ENCODE results near the gene TAS2R41.
"Not testable (repeated sequence)": the region's sequence is repeated elsewhere in the genome, so short reads cannot be mapped to it uniquely, and the experiment has no call there.

Gene TAS2R41

DNA sequence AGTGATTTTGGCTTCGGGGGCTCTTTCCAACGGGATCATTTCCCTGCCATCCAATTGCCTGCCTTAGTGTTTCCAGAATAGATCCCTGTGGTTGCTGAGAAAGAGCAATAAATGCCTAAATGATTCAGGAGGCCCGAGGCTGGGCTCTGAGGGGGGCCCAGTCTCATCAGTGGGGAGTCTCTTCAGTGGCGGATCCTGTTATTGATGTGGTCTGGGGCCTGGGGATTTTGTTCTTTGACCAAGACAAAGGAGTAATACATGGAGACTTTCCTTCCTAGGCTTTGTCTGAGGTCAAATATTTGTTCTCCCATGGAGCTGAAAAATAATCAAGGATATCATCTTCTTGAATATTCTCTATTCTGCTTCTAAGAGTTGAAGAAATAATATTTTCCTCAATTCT, 40.8 kb downstream of the TAS2R41 start:
- no peaks in the 10 kb centered on the region for H3K79me2 ChIP-seq (ENCODE audit: control insufficient read depth, insufficient read depth, low read length, unreplicated experiment)
- no peak overlapping the region for H3K4me3 ChIP-seq (ENCODE audit: low read depth, low read length)
- no peak overlapping the region for H3K27ac ChIP-seq (ENCODE audit: low read depth, low read length)
- H3K27me3 ChIP-seq (ENCODE audit: insufficient read depth, low read length) = no peaks in the 10 kb centered on the region
- H3K4me1 ChIP-seq (ENCODE audit: control insufficient read depth, insufficient read depth, low read length, unreplicated experiment) = peaks cover 12% of the 10 kb centered on the region
- no peaks in the 10 kb centered on the region for H3K36me3 ChIP-seq (ENCODE audit: insufficient read depth, low read length)
- no peak overlapping the region for H2AFZ ChIP-seq (ENCODE audit: low read length, unreplicated experiment)

DNA sequence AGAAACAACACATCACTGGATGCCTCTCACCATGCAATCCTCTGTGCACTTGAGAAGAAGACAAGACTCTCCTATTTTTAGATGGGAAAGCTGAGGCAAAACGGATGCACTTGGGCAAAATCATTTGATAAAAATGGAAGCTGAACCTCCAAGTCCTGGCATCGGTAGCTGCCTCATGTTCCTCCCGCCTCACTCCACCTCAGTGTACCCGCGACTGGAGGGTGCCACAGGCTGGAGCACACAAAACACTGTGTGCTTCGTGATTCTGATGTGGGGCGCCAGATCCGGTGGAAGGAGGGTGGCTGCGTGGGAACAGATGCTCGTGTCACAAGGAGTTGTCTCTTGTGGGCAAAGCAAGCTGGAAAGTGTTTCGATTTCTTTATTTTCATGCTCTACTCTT, 41.3 kb downstream of the TAS2R41 start:
- no peaks in the 10 kb centered on the region for H3K79me2 ChIP-seq (ENCODE audit: control insufficient read depth, insufficient read depth, low read length, unreplicated experiment)
- H2AFZ ChIP-seq (ENCODE audit: low read length, unreplicated experiment) = no peak overlapping the region
- peaks cover 12% of the 10 kb centered on the region for H3K4me1 ChIP-seq (ENCODE audit: control insufficient read depth, insufficient read depth, low read length, unreplicated experiment)
- H3K27me3 ChIP-seq (ENCODE audit: insufficient read depth, low read length) = no peaks in the 10 kb centered on the region
- no peak overlapping the region for H3K4me3 ChIP-seq (ENCODE audit: low read depth, low read length)
- H3K27ac ChIP-seq (ENCODE audit: low read depth, low read length) = no peak overlapping the region
- H3K36me3 ChIP-seq (ENCODE audit: insufficient read depth, low read length) = no peaks in the 10 kb centered on the region

- Histone ChIP-seq H3K27ac (ENCODE audit: low read depth, low read length) (no peak overlapping the region), H3K4me3 (ENCODE audit: low read depth, low read length) (no peak overlapping the region), H2AFZ (ENCODE audit: low read length, unreplicated experiment) (no peak overlapping the region), H3K79me2 (ENCODE audit: control insufficient read depth, insufficient read depth, low read length, unreplicated experiment) (no peaks in the 10 kb centered on the region), H3K4me1 (ENCODE audit: control insufficient read depth, insufficient read depth, low read length, unreplicated experiment) (peaks cover 12% of the 10 kb centered on the region), H3K27me3 (ENCODE audit: insufficient read depth, low read length) (no peaks in the 10 kb centered on the region), H3K36me3 (ENCODE audit: insufficient read depth, low read length) (no peaks in the 10 kb centered on the region)
Measured at GRCh38 chr7:143519411-143520131, 41.9 kb downstream of the TAS2R41 start.

DNA sequence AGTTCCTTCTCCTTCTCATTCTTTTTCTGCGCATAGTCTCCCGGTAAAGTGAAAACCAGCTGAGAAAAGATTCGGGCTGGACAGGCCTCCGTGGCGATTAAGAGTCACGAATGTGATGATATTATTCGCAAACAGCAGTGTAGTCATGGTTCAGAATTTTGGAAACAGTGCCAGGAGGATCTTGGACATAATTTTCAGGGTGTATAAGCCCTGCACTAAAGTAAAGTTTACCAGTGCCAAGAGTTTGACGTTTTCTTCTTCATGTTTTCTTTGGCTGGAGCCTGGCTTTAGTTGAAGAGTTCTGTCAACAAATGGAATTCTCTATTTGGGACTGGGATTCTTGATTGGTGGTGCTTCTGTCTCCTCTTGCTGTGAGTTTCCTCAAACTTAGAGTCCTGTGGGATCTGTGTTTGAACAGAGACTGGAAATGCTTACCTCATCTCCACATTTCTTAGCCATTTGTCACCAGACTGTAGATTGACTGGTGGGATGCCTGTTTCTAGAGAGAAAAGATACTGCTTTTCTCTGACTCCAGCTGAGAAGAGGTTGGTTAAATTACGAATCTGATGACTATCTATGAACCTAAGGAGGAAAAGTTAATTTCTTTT, 44.7 kb downstream of the TAS2R41 start:
- not testable (repeated sequence) for H3K4me3 ChIP-seq (ENCODE audit: low read depth, low read length); H3K27me3 ChIP-seq (ENCODE audit: insufficient read depth, low read length); H3K79me2 ChIP-seq (ENCODE audit: control insufficient read depth, insufficient read depth, low read length, unreplicated experiment); H3K27ac ChIP-seq (ENCODE audit: low read depth, low read length); H3K36me3 ChIP-seq (ENCODE audit: insufficient read depth, low read length); H2AFZ ChIP-seq (ENCODE audit: low read length, unreplicated experiment)
- H3K4me1 ChIP-seq (ENCODE audit: control insufficient read depth, insufficient read depth, low read length, unreplicated experiment) = peaks cover 12% of the 10 kb centered on the region
